OCI-LY7 (cell line): ENCODE results near the gene PPP4R2.

Source experiments
- CTCF ChIP-seq: fragments of 200-600 bp; sonication (generic); conservative IDR thresholded peaks from 2 replicates; pipeline ENCODE4 v1.5.1; 2014; ENCODE audit warnings: mild to moderate bottlenecking, antibody characterized with exemption, low read length, moderate library complexity, mixed read lengths
- EZH2phosphoT487 ChIP-seq: fragments of 200-600 bp; sonication (generic); IDR thresholded peaks from 2 replicates; pipeline ENCODE4 v1.6.1; 2018; ENCODE audit warnings: low read depth, borderline replicate concordance, mild to moderate bottlenecking, mixed run types, antibody characterized with exemption, low read length, moderate library complexity, mixed read lengths

GRCh38 chr3:73049319-73049718, 52.7 kb downstream of the PPP4R2 start:
- TF ChIP-seq CTCF (no peak), EZH2phosphoT487 (no peak)
